Sigmoid colon (tissue), 4 donors: ENCODE measurements around the gene KDM4E.
"Not testable (repeated sequence)": the region's sequence is repeated elsewhere in the genome, so short reads cannot be mapped to it uniquely, and the experiment has no call there.

Source experiments
- EP300 ChIP-seq, 4 donors: sonication (generic); formaldehyde crosslinking; IDR thresholded peaks; one replicate each; pipeline ENCODE4 v1.6.1; 2017; ENCODE audit warnings: antibody characterized with exemption in 4 of 4
- POLR2A ChIP-seq, 2 donors: fragments of 450-650 bp; IDR thresholded peaks; one replicate each; pipeline ENCODE4 v1.6.1; 2016; ENCODE audit warnings: antibody characterized with exemption in 2 of 2, mild to moderate bottlenecking in 2 of 2, moderate library complexity in 2 of 2
- POLR2AphosphoS5 ChIP-seq, 4 donors: sonication (generic); formaldehyde crosslinking; IDR thresholded peaks; one replicate each; pipeline ENCODE4 v1.6.1; 2017; ENCODE audit warnings: antibody characterized with exemption in 4 of 4
- TF ChIP-seq, protein P1 (sequence below), 4 experiments: fragments of 450-650 bp in 3 of 4; fragments of 200-600 bp in 1 of 4; IDR thresholded peaks; one replicate each; pipeline ENCODE4 v1.5.1; 2016 to 2019; ENCODE audit warnings: antibody characterized with exemption in 4 of 4, mild to moderate bottlenecking in 3 of 4, moderate library complexity in 2 of 4

DNA sequence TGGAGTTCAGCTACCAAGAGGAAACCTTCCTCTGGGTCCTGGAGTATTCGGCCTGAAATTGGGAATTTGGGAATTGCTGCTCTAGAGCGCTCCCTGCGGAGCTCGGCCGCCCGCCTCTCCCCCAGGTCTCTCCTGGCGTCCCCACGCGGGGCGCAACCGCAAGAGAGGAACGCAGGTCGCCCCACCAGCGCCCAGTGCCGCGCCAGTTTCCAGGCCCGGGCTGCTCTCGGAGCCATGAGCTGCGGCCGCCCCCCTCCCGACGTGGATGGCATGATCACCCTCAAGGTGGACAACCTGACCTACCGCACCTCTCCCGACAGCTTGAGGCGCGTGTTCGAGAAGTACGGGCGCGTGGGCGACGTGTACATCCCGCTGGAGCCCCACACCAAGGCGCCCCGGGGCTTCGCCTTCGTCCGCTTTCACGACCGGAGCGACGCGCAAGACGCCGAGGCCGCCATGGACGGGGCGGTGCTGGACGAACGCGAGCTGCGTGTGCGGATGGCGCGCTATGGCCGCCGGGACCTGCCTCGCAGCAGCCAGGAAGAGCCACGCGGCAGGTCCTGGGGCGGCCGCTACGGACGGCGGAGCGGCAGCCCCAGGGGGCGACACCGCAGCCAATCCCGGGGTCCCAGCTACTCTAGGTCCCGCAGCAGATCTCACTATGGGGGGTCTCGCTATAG, 12.4 kb downstream of the KDM4E start:
- TF ChIP-seq, protein P1, sequence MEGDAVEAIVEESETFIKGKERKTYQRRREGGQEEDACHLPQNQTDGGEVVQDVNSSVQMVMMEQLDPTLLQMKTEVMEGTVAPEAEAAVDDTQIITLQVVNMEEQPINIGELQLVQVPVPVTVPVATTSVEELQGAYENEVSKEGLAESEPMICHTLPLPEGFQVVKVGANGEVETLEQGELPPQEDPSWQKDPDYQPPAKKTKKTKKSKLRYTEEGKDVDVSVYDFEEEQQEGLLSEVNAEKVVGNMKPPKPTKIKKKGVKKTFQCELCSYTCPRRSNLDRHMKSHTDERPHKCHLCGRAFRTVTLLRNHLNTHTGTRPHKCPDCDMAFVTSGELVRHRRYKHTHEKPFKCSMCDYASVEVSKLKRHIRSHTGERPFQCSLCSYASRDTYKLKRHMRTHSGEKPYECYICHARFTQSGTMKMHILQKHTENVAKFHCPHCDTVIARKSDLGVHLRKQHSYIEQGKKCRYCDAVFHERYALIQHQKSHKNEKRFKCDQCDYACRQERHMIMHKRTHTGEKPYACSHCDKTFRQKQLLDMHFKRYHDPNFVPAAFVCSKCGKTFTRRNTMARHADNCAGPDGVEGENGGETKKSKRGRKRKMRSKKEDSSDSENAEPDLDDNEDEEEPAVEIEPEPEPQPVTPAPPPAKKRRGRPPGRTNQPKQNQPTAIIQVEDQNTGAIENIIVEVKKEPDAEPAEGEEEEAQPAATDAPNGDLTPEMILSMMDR (IDR thresholded peaks at IDR 0.05): not testable (repeated sequence)
- not testable (repeated sequence) for TF ChIP-seq POLR2A, EP300, POLR2AphosphoS5 (IDR thresholded peaks at IDR 0.05)
